Panc1 (cell line): ENCODE results near the gene MAGEA8.

Experiments used
- CTCF ChIP-seq: fragments of 450-650 bp; IDR thresholded peaks from 2 replicates; pipeline ENCODE4 v1.5.1; 2017; ENCODE audit warnings: mild to moderate bottlenecking
- POLR2AphosphoS5 ChIP-seq: IDR thresholded peaks from 2 replicates; pipeline ENCODE4 v1.6.1; 2012; ENCODE audit warnings: mild to moderate bottlenecking, low read depth, low read length, moderate library complexity
- TCF7L2 ChIP-seq: IDR thresholded peaks from 2 replicates; pipeline ENCODE4 v1.6.1; 2011; ENCODE audit warnings: mild to moderate bottlenecking, low read depth, low read length, inconsistent platforms

GRCh38 chrX:149841929-149842328 lies 39.1 kb upstream of the MAGEA8 start:
- TF ChIP-seq CTCF (no peak), TCF7L2 (no peak), POLR2AphosphoS5 (no peak)
